Left hindlimb (tissue), 1 donor: Measurements from ENCODE around the gene HNMT.
"Not testable (repeated sequence)": the region's sequence is repeated elsewhere in the genome, so short reads cannot be mapped to it uniquely, and the experiment has no call there.

Source experiments
- DNase-seq: peaks from one replicate; pipeline ENCODE4 v3.0.0-alpha.2; 2018

HNMT gene

DNA sequence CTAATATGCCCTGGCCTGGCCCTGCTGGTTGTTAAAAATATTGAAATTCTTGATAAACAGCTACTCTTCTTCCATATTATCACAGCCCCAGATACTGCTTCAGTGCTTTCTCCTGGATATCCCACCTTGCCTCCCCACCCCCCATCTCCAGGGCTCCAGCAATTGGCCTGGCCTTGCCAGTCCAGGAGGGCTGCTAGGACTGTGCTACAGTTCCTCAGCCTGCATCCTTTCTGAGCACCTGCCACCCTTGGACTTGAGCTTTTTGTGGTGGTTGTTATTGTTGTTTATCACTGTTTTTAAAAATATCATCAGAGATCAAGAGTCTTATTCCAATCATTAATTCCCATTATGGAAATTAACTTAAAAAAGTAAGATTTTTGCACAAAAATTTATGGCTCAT lies 13.5 kb downstream of the HNMT start:
- DNase-seq, result no peak

GRCh38 chr2:137980459-137980858 lies 16.2 kb downstream of the HNMT start:
- no peak for DNase-seq

DNA sequence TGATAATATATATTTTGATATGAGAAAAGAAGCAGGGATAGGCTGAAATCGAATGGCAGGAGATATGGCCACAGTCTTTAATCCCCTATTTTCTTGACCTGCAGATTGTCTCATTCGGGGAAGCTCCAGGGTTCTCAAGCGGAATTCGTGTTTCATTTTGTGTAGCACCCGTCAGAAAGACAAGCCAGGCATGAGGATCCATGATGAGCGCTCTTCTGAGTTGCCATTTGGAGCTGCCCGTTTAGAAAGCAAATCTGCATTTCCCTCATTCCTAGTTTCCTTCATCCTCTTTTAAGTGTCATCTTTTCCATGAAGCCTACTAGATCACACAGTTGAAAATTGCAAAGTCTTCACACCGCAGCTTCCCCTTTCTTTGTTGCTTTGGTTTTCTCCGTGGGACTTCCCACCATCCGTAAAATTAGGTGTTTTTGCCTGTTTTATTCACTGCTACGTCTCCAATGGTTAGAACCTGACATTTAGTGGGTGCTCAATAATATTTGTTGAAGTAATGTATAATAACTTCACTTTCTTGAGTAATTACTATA lies 16.9 kb downstream of the HNMT start:
- no peak for DNase-seq

DNA sequence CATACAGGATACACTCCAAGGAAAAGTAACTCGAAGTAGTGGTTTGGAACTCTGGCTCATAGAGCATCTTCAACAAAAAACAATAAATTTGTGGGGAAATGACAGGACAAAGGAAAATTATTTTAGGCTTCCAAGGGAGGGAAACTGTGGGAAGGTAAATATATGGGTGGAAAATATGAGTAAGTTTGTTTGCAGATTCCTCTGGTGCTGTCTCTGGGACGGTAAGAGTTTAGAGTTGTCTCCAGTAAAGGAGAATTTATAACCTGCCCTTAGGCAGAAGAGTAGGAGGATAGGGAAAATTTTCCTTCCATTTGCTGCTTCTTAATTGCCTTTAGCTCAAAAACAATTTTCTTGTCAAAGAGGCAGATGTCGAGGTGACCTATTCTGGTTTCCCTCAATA lies 19.3 kb downstream of the HNMT start:
- no peak for DNase-seq

- DNase-seq, result no peak
Observed at GRCh38 chr2:137986268-137986667, 22.0 kb downstream of the HNMT start.

DNA sequence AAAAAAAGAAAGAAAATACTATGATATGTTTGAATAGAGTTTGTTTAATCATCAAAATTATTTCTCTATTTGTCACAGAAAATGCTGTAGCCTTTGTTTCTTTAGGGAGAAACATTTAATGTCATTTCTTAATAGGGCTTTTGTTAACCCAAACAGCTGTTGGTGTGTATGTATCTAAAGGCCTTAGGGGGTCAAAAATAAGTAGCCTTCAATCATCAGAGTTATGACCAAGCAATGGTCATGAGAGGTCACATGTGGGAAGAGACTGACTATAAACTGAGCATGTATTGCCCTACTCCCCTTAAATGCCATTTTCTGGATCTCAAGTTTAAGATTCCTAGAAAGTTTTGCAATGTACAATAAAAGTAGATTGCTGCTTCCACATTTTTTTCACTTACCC lies 22.7 kb downstream of the HNMT start:
- DNase-seq, result no peak

DNA sequence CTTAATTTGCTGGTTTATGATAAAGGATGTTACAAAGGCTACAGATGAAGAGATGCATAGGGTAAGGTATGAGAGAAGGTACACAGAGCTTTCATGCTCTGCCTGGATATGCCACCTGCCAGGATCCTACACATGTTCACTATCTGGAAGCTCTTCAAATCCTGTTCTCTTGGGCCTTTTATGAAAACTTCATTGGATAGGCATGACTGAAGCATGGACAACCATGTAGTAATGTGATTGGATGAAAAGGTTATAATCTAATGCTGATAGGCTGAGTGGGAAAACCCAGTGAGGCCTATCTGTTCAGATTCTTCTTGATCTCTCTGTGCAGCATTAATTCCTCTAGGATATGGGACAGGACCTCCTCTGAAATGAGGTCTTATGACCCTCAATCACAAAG lies 26.8 kb downstream of the HNMT start:
- no peak for DNase-seq

DNA sequence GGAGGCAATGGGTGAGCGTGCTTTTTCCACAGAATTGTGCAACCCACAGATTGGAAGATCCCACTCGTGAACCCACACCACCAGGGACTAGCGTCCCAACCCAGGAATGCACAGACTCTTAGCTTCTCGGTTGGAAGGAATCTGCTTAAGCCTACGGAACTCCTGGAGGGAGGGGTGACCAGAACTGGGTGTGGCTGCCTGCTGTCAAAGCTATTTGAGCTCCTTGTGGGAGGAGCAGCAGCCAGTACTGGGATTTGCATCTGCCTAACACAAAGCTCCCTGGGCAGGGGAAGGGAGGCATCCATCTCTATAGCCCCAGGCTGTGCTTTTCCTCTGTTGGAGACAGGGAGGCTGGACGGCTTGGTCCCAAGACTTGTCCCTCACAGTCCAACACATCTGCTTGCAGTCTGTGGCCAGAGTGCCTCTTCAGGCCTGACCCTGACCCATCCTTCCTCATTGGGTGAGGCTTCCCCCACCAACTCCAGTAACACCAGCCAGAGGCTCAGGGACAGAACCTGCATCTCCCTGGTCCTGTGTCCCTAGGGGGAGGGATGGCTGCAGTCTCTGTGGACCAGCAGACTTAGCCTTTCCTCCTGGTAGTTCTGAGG lies 27.9 kb downstream of the HNMT start:
- DNase-seq, result no peak

- DNase-seq, result not testable (repeated sequence)
Observed at GRCh38 chr2:137993715-137994476, 29.6 kb downstream of the HNMT start.

- not testable (repeated sequence) for DNase-seq
Observed at GRCh38 chr2:137995368-137995767, 31.1 kb downstream of the HNMT start.

DNA sequence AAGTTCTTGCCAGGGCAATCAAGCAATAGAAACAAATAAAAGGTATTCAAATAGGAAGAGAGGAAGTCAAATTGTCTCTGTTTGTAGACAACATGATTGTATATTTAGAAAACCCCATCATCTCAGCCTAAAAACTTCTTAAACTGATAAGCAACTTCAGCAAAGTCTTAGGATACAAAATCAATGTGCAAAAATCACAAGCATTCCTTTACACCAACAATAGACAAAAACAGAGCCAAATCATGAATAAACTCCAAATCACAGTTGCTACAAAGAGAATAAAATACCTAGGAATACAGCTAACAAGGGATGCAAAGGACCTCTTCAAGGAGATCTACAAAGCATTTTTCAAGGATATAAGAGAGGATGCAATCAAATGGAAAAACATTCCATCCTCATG lies 31.9 kb downstream of the HNMT start:
- DNase-seq, result not testable (repeated sequence)

- no peak for DNase-seq
Observed at GRCh38 chr2:137997733-137998132, 33.5 kb downstream of the HNMT start.

DNA sequence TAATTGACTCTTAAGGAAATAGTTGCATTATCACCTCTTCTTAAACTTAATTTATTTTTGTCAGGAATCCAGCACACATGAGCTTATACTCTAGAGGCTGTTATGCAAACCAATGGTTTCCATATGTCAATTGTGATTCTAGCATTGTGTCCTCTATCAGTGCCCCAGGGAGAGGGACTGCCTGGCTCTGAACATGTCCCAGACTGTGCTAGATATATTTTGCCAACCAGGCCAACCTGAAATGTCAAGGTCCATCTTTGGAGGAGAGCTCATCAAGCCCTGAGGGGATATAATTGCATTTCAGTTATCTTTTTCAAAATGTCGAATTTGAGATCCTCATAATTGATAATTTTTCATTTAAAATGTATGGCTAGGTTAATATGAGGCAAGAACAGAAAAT lies 34.2 kb downstream of the HNMT start:
- no peak for DNase-seq

GRCh38 chr2:137999273-137999672 lies 35.0 kb downstream of the HNMT start:
- DNase-seq, result no peak

GRCh38 chr2:138000009-138000408 lies 35.7 kb downstream of the HNMT start:
- no peak for DNase-seq

- no peak for DNase-seq
Observed at GRCh38 chr2:138000796-138001195, 36.5 kb downstream of the HNMT start.

DNA sequence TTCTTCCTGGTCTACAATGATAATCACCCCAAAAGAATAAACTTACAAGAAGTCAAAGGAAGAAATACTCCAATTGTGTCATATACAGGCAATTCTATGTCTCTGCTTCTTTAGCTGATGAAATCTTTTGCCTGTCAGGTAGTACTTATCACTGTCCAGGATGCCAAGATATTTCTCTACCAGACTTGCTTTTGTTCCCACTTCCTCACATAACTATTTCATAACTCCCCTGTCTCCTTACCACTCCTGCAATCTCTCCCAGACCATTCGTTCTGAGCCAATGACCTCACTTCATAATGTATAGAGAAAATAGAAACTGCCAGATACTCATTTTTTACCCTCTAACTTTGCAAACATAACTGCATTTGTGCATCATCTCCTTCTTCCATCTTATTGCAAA lies 39.1 kb downstream of the HNMT start:
- DNase-seq, result no peak

DNA sequence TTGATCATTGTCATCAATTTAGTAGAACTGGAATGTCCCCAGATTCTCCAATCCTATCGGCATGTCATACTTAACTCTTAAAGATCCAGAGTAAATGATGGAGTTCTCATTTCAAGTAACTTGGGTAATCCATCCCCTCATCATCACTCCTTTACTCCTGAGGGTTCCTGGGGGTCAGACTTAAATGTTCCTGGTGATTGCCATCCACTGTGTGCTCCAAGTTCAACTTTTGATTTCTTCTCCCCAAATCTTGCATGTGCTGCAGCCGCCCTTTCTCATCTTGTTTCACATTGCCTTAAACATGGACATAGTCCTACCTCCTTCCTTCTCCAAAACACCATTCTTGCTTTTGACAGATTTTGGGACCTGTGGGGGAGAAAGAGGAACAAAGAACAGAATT lies 43.2 kb downstream of the HNMT start:
- DNase-seq, result no peak

- no peak for DNase-seq
Observed at GRCh38 chr2:138009622-138010021, 45.3 kb downstream of the HNMT start.

GRCh38 chr2:138010890-138011289 lies 46.6 kb downstream of the HNMT start:
- DNase-seq, result no peak

GRCh38 chr2:138012082-138012481 lies 47.8 kb downstream of the HNMT start:
- DNase-seq, result no peak

DNA sequence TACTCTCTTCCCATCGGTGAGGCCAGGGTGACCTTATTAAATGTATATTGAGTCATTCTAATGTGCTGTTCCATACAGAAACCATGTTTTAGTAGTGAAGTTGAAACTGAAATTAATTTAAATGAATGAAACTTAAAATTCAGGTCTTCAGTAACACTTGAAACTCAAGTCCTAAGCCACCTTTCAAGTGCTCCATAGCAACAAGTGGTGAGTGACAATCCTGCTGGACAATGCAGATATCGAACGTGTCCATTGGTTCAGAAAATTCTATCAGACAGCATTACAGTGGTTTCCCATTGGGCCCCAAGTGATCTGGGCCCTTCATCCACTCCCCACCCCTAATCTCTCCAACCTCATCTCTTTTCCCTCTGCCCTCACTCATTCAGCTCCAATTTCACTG lies 48.7 kb downstream of the HNMT start:
- no peak for DNase-seq

- no peak for DNase-seq
Observed at GRCh38 chr2:138013639-138014038, 49.4 kb downstream of the HNMT start.

GRCh38 chr2:138015494-138015893 lies 51.2 kb downstream of the HNMT start:
- DNase-seq, result no peak
